T-helper 2 cell treated with Interferon-gamma antibody and Interleukin-4, amounts not matched to agents 5 μg/mL and 100 μg/mL, for 36 hours (primary cell): Measurements from ENCODE around the gene GTF2A1L.
"Not testable (repeated sequence)": the region's sequence is repeated elsewhere in the genome, so short reads cannot be mapped to it uniquely, and the experiment has no call there.

ENCODE experiments used
- DNase-seq: peaks from one replicate; pipeline ENCODE4 v3.0.0; 2021; ENCODE audit warnings: low spot score
- H3K27ac Mint-ChIP-seq: one replicate; pipeline ENCODE4 v1.8.0; 2021; ENCODE audit warnings: mild to moderate bottlenecking, mixed read lengths
- H3K27me3 Mint-ChIP-seq: one replicate; pipeline ENCODE4 v1.8.0; 2021; ENCODE audit warnings: low read depth, mixed read lengths
- H3K36me3 Mint-ChIP-seq: one replicate; pipeline ENCODE4 v1.8.0; 2021; ENCODE audit warnings: low read depth, mixed read lengths
- H3K4me1 Mint-ChIP-seq: one replicate; pipeline ENCODE4 v1.8.0; 2021; ENCODE audit warnings: low read depth, mixed read lengths
- H3K4me3 Mint-ChIP-seq: one replicate; pipeline ENCODE4 v1.8.0; 2022; ENCODE audit warnings: mild to moderate bottlenecking, moderate library complexity, mixed read lengths
- H3K9me3 Mint-ChIP-seq: one replicate; pipeline ENCODE4 v1.8.0; 2021; ENCODE audit warnings: mixed read lengths

The GTF2A1L gene

GRCh38 chr2:48592067-48592466 is 25.6 kb upstream of the GTF2A1L start:
- Mint-ChIP-seq H3K27ac (no peak overlapping the region), H3K27me3 (peaks cover 9% of the 10 kb centered on the region), H3K36me3 (no peaks in the 10 kb centered on the region), H3K4me3 (no peak overlapping the region), H3K4me1 (peaks cover 7% of the 10 kb centered on the region), H3K9me3 (no peaks in the 10 kb centered on the region)
- DNase-seq, result no peak

DNA sequence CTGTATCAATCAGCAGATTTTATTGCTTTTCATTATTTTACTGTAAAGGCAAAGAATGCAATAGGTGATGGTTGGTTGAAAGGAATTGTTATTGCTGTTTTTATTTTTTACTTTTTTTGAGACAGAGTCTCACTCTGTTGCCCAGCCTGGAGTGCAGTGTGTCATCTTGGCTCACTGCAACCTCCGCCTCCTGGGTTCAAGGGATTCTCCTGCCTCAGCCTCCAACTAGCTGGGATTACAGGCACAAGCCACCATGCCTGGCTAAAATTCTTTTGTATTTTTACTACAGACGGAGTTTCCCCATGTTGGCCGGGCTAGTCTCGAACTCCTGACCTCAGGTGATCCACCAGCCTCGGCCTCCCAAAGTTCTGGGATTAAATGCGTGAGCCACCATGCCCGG is 20.9 kb upstream of the GTF2A1L start:
- H3K4me3 Mint-ChIP-seq, H3K9me3 Mint-ChIP-seq, H3K36me3 Mint-ChIP-seq, H3K4me1 Mint-ChIP-seq, DNase-seq, H3K27me3 Mint-ChIP-seq, H3K27ac Mint-ChIP-seq: not testable (repeated sequence)

GRCh38 chr2:48597492-48597891 is 20.2 kb upstream of the GTF2A1L start:
- Mint-ChIP-seq H3K27me3 (peaks cover 3% of the 10 kb centered on the region), H3K4me1 (no peaks in the 10 kb centered on the region), H3K9me3 (no peaks in the 10 kb centered on the region), H3K27ac (no peak overlapping the region), H3K4me3 (no peak overlapping the region), H3K36me3 (no peaks in the 10 kb centered on the region)
- DNase-seq, result no peak

DNA sequence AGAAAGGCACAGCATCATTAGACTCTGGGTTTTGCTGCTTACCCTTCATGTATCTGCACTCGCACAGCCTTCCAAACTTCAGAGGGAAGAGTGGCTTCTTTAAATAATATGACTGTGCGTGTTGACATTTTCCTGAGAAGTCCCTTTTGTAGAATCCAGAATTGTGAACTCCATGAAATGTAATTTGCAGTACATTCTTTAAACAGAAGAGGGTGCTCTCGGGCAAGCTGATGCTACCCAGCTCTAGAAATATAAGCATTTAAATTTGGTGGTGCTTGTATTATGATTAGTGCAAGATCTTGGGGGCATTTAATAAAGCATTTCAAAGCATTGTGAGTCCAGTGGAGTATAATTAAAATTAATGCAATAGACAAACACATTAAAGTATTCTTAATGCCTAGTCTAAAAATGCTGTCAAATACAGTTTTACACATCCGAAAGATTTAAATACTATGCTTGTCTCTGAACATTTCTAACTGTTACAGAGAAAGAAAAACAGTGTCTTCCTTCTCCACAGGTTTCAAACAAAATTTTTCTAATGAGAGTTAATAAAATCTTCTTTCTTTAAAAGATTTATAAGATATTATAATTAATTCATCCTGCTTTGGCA is 17.3 kb upstream of the GTF2A1L start:
- H3K4me3 Mint-ChIP-seq, result no peak overlapping the region
- peaks cover 7% of the 10 kb centered on the region for H3K27me3 Mint-ChIP-seq
- H3K27ac Mint-ChIP-seq, result no peak overlapping the region
- no peaks in the 10 kb centered on the region for H3K9me3 Mint-ChIP-seq
- H3K4me1 Mint-ChIP-seq, result no peaks in the 10 kb centered on the region
- no peaks in the 10 kb centered on the region for H3K36me3 Mint-ChIP-seq
- DNase-seq, result no peak

DNA sequence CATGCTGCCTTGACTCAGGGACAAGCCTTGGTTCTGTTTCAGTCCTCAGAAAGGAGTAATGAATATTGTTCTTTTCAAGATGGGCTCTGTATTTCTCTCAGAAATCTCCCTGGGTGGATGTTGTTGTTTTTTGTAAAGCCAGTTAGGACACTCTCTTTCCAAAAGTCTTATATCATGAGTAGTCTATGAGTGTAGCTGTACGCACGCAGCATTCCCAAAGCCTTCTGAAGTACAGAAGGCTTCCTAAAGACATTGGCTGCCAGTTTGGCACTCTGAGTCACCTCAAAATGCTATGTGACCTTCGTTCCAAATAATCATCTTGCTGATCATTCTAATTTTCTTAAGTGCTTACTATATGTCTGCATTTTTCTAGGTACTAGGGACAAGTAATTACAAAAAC is 16.7 kb upstream of the GTF2A1L start:
- Mint-ChIP-seq H3K27me3 (peaks cover 7% of the 10 kb centered on the region), H3K9me3 (no peaks in the 10 kb centered on the region), H3K27ac (no peak overlapping the region), H3K36me3 (no peaks in the 10 kb centered on the region), H3K4me1 (no peaks in the 10 kb centered on the region), H3K4me3 (no peak overlapping the region)
- DNase-seq, result no peak

GRCh38 chr2:48601349-48601748 is 16.3 kb upstream of the GTF2A1L start:
- H3K4me3 Mint-ChIP-seq, result no peak overlapping the region

DNA sequence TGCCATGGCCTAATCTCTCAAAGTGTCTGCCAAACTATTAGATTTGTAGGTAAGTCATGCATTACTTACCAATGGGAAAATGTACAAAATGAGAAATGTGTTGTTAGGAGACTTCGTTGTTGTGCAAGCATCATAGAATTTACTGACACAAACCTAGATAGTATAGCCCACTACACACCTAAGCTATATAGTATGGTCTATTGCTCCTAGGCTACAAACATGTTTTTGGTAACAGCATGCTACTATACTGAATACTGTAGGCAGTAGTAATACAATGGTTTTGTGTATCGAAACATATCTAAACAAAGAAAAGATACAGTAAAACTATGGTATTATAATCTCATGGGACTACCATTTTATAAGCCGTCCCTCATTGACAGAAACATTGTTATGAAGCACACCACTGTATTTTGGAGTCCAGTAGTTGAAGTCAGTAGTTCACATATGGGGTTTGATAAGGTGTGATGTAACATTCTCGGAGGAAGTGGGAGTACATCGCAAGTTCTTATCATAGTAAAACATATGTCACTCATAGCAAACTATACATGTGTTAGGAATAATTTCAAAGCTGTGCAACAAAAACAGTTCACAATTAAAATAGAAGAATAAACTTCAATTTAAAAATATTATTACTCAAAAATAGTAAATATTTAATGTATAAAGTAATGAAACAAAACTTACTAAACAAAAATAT is 12.0 kb upstream of the GTF2A1L start:
- Mint-ChIP-seq H3K9me3 (no peaks in the 10 kb centered on the region), H3K4me3 (no peak overlapping the region), H3K27ac (no peak overlapping the region), H3K27me3 (peaks cover 5% of the 10 kb centered on the region), H3K36me3 (no peaks in the 10 kb centered on the region), H3K4me1 (no peaks in the 10 kb centered on the region)
- no peak for DNase-seq

More at GRCh38 chr2:48601349-48601748, 16.3 kb upstream of the GTF2A1L start:
- no peaks in the 10 kb centered on the region for H3K9me3 Mint-ChIP-seq
- DNase-seq, result no peak
- H3K27me3 Mint-ChIP-seq, result peaks cover 7% of the 10 kb centered on the region
- no peaks in the 10 kb centered on the region for H3K36me3 Mint-ChIP-seq
- no peak overlapping the region for H3K27ac Mint-ChIP-seq
- H3K4me1 Mint-ChIP-seq, result no peaks in the 10 kb centered on the region

DNA sequence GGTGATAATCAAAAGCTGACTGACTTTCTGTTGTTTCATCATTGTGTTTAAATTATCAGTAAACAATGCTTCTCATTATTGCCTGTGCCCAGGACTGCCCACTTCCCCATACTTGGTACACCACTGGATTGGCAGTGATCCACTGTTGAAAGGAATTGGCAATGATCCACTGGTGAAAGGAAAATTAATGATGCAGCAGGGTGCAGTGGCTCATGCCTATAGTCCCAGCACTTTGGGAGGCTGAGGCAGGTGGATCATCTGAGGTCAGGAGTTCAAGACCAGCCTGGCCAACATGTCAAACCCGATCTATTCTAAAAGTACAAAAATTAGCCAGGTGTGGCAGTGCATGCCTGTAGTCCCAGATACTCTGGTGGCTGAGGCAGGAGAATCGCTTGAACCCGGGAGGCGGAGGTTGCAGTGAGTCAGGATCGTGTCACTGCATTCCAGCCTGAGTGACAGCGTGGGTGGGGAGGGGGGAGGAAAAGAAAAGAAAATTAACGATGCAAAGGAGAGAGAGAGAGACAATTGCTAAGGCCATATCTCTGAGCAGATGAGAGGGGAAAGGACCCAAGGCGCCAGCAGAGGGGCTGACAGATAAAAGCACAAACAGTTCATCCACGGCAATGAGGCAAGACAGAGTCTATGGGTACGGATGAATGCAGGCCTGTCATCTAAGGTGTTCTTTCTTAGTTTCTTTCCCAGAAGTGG is 10.2 kb upstream of the GTF2A1L start:
- H3K4me3 Mint-ChIP-seq, result no peak overlapping the region
- H3K27me3 Mint-ChIP-seq, result peaks cover 5% of the 10 kb centered on the region
- H3K4me1 Mint-ChIP-seq, result no peaks in the 10 kb centered on the region
- no peaks in the 10 kb centered on the region for H3K9me3 Mint-ChIP-seq
- H3K27ac Mint-ChIP-seq, result no peak overlapping the region
- no peak for DNase-seq
- no peaks in the 10 kb centered on the region for H3K36me3 Mint-ChIP-seq

GRCh38 chr2:48613211-48613610 is 4.4 kb upstream of the GTF2A1L start:
- H3K9me3 Mint-ChIP-seq, result no peaks in the 10 kb centered on the region
- H3K36me3 Mint-ChIP-seq, result no peaks in the 10 kb centered on the region

DNA sequence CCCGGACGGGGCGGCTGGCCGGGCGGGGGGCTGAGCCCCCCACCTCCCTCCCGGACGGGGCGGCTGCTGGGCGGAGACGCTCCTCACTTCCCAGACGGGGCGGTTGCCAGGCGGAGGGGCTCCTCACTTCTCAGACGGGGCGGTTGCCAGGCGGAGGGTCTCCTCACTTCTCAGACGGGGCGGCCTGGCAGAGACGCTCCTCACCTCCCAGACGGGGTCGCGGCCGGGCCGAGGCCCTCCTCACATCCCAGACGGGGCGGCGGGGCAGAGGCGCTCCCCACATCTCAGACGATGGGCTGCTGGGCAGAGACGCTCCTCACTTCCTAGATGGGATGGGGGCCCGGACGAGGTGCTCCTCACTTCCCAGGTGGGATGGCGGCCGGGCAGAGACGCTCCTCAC is 3.1 kb upstream of the GTF2A1L start:
- H3K9me3 Mint-ChIP-seq, H3K4me1 Mint-ChIP-seq, H3K27me3 Mint-ChIP-seq, DNase-seq, H3K27ac Mint-ChIP-seq, H3K4me3 Mint-ChIP-seq, H3K36me3 Mint-ChIP-seq: not testable (repeated sequence)

More at GRCh38 chr2:48613211-48613610, 4.4 kb upstream of the GTF2A1L start:
- Mint-ChIP-seq H3K4me3 (no peak overlapping the region), H3K27ac (no peak overlapping the region), H3K27me3 (peaks cover 2% of the 10 kb centered on the region), H3K4me1 (no peaks in the 10 kb centered on the region)
- DNase-seq, result no peak

- Mint-ChIP-seq H3K27me3 (peaks cover 6% of the 10 kb centered on the region), H3K9me3 (no peaks in the 10 kb centered on the region), H3K4me3 (no peak overlapping the region), H3K4me1 (no peaks in the 10 kb centered on the region), H3K36me3 (no peaks in the 10 kb centered on the region), H3K27ac (no peak overlapping the region)
- DNase-seq, result no peak
Observed at GRCh38 chr2:48619526-48619925, 1.9 kb downstream of the GTF2A1L start.

DNA sequence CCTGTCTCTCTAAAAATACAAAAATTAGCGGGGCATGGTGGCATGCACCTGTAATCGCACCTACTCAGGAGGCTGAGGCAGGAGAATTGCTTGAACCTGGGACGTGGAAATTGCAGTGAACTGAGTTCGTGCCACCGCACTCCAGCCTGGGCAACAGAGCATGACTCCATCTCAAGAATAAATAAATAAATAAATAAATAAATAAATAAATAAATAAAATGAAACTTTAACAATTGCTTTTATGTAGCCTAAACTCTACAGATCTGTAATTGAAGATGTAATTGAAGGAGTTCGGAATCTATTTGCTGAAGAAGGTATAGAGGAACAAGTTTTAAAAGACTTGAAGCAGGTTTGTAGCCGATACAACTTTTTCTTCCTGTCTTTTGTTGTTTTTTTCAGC is 2.9 kb downstream of the GTF2A1L start:
- Mint-ChIP-seq H3K9me3 (no peaks in the 10 kb centered on the region), H3K36me3 (no peaks in the 10 kb centered on the region), H3K4me3 (no peak overlapping the region), H3K4me1 (no peaks in the 10 kb centered on the region), H3K27ac (no peak overlapping the region), H3K27me3 (peaks cover 6% of the 10 kb centered on the region)
- DNase-seq, result no peak

DNA sequence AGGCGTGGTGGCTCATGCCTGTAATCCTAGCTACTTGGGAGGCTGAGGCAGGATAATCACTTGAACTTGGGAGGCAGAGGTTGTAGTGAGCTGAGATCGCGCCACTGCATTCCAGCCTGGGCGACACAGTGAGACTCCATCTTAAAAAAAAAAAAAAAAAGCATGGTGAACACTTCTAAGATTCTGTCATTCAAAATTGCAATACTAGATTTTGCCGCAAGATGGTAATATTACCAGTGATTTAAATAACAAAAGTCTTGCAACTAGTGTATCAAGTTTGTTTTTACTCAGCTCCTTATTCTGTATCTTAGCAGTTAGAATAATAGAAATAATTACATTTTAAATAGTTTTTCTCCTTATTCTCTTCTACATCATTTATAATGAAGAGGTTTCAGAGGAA is 5.0 kb downstream of the GTF2A1L start:
- H3K27me3 Mint-ChIP-seq, H3K27ac Mint-ChIP-seq, H3K9me3 Mint-ChIP-seq, H3K36me3 Mint-ChIP-seq, H3K4me1 Mint-ChIP-seq, DNase-seq, H3K4me3 Mint-ChIP-seq: not testable (repeated sequence)

- no peak overlapping the region for H3K4me3 Mint-ChIP-seq
- peaks cover 4% of the 10 kb centered on the region for H3K27me3 Mint-ChIP-seq
- H3K27ac Mint-ChIP-seq, result no peak overlapping the region
- no peaks in the 10 kb centered on the region for H3K4me1 Mint-ChIP-seq
- no peaks in the 10 kb centered on the region for H3K36me3 Mint-ChIP-seq
- no peaks in the 10 kb centered on the region for H3K9me3 Mint-ChIP-seq
- no peak for DNase-seq
Observed at GRCh38 chr2:48624696-48625095, 7.0 kb downstream of the GTF2A1L start.
